Activated naive CD4-positive, alpha-beta T cell treated with anti-CD3 and anti-CD28 coated beads, Interleukin-2, amount 50 U/mL, for 16 hours (primary cell): ENCODE results near the gene ZNF480.

Experiments
- DNase-seq: peaks from one replicate; pipeline ENCODE4 v3.0.0-alpha.2; 2020

The ZNF480 gene

DNA sequence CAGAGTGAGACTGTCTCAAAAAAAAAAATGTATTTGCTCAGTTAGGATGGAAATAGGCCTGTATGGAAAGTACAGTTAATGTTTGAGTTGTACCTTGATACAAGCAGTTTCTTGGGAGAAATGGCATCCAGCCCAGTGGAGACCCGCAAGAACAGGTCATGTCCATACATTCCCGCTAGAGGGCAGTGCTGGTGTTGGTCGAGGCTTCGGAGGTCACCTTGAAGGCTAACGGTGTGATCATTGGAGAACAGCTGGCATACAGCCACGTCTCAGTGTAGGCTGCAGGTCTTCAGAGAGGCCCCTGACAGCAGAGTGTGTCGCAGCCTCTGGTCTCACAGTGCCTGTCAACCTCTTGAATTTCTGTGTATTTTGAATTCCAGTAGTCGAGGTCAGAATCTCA lies 46.6 kb downstream of the ZNF480 start:
- peak; percentile 25 for DNase-seq

- no peak for DNase-seq
These were observed 48.2 kb downstream of the ZNF480 start for GRCh38 chr19:52345162-52345561.

DNA sequence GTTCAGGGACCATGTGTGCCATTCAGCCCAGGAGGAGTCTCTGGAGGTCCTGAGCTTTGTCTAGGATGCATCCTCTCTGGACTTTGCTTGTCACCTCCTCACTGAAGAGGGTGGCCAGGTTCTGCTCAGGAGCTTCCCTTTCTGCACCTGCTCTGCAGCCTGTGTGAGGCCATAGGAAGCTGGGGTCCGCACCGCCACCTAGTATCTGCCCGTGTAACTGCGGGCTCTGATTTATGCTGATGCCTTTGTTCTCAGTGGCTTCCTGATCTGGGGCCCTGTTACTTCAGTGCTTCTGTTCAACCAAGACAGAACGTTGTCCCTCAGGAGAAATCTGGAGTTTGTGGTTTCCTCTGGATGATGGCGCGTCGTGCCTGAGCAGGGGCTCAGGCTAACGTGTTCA lies 54.5 kb downstream of the ZNF480 start:
- no peak for DNase-seq

GRCh38 chr19:52366414-52366824 lies 69.5 kb downstream of the ZNF480 start:
- no peak for DNase-seq

- DNase-seq, result peak; percentile 94
These were observed 72.8 kb downstream of the ZNF480 start, which contains the start of gene ZNF880 for GRCh38 chr19:52369559-52370340. Gene ZNF880, plus strand, starts transcription at chr19:52369923. Its CDS starts 43 bp downstream, at chr19:52369966.

DNA sequence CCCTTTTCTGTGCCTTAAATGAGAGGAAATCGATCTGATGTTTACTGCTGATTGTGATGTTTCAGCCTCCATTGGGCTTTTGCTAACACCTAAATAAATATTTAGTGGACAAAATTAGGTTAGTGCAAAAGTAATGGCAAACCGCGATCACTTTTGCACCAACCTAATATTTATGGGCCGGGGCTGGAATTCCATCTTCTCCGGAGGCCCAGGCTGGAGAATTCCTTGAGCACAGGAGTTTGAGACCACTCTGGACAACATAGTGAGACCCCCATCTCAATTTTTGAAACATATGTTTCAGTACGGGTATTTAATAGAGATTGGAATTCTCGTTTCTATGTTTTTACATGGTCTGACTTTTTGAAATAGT lies 73.4 kb downstream of the ZNF480 start:
- no peak for DNase-seq
